Measurements from ENCODE around the gene MORN1. TPM values are rescaled to one million over a fixed set of nuclear protein-coding genes. Genes with fewer than 3 reads are reported as not detected.

The MORN1 gene
- polyA plus RNA-seq, 1 donor (not counting 4 experiments of a cell fraction or from before 2014, with no cell fraction given): 2.1 TPM

- Histone ChIP-seq H3K4me2 (ENCODE audit: control insufficient read depth, extremely low read depth, insufficient read depth, low read depth, low read length) (no peak overlapping the region), H3K27me3 (ENCODE audit: control insufficient read depth, extremely low read depth, insufficient read depth, low read length) (no peaks in the 10 kb centered on the region), H3K9ac (ENCODE audit: control insufficient read depth, extremely low read depth, insufficient read depth, low read length) (no peak overlapping the region), H3K36me3 (ENCODE audit: control insufficient read depth in 2 of 2, extremely low read depth in 1 of 2, insufficient read depth in 2 of 2, low read length in 2 of 2) (no peaks in the 10 kb centered on the region), H3K9me1 (ENCODE audit: control insufficient read depth, extremely low read depth, insufficient read depth, low read length) (no peaks in the 10 kb centered on the region), H3K79me2 (ENCODE audit: control insufficient read depth, insufficient read depth, low read length) (no peaks in the 10 kb centered on the region), H4K20me1 (ENCODE audit: control insufficient read depth, extremely low read depth, insufficient read depth, low read length) (no peaks in the 10 kb centered on the region), H3K9me3 (ENCODE audit: control insufficient read depth, low read depth, low read length) (no peaks in the 10 kb centered on the region), H3K27ac (ENCODE audit: control insufficient read depth, insufficient read depth, low read length) (no peak overlapping the region), H2AFZ (ENCODE audit: control insufficient read depth, low read length) (no peak overlapping the region), H3K4me3 (ENCODE audit: control insufficient read depth in 2 of 3, extremely low read depth in 1 of 3, insufficient read depth in 2 of 3, low read depth in 1 of 3, low read length in 3 of 3) (no peak overlapping the region), H3K4me1 (ENCODE audit: control insufficient read depth, extremely low read depth, insufficient read depth, low read length) (peaks cover 8% of the 10 kb centered on the region)
- FAIRE-seq (no peak), DNase-seq (ENCODE audit: low read depth, low spot score) (no peak)
- dilution Hi-C loops (cut with MboI; ENCODE audit: extremely low pct_ligation_motif_present, low sequenced_read_pairs): no loop called here
- TF ChIP-seq EZH2 (IDR thresholded peaks at IDR 0.05; ENCODE audit: low read length): no peak
- TF ChIP-seq, protein P1, sequence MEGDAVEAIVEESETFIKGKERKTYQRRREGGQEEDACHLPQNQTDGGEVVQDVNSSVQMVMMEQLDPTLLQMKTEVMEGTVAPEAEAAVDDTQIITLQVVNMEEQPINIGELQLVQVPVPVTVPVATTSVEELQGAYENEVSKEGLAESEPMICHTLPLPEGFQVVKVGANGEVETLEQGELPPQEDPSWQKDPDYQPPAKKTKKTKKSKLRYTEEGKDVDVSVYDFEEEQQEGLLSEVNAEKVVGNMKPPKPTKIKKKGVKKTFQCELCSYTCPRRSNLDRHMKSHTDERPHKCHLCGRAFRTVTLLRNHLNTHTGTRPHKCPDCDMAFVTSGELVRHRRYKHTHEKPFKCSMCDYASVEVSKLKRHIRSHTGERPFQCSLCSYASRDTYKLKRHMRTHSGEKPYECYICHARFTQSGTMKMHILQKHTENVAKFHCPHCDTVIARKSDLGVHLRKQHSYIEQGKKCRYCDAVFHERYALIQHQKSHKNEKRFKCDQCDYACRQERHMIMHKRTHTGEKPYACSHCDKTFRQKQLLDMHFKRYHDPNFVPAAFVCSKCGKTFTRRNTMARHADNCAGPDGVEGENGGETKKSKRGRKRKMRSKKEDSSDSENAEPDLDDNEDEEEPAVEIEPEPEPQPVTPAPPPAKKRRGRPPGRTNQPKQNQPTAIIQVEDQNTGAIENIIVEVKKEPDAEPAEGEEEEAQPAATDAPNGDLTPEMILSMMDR (optimal IDR thresholded peaks at IDR 0.05 in 1 of 3, IDR thresholded peaks at IDR 0.05 in 1 of 3, conservative IDR thresholded peaks at IDR 0.05 in 1 of 3; ENCODE audit: extremely low read depth in 1 of 3, insufficient read depth in 2 of 3, low read length in 3 of 3): no peak
Observed at GRCh38 chr1:2342384-2343022, 48.9 kb downstream of the MORN1 start.

DNA sequence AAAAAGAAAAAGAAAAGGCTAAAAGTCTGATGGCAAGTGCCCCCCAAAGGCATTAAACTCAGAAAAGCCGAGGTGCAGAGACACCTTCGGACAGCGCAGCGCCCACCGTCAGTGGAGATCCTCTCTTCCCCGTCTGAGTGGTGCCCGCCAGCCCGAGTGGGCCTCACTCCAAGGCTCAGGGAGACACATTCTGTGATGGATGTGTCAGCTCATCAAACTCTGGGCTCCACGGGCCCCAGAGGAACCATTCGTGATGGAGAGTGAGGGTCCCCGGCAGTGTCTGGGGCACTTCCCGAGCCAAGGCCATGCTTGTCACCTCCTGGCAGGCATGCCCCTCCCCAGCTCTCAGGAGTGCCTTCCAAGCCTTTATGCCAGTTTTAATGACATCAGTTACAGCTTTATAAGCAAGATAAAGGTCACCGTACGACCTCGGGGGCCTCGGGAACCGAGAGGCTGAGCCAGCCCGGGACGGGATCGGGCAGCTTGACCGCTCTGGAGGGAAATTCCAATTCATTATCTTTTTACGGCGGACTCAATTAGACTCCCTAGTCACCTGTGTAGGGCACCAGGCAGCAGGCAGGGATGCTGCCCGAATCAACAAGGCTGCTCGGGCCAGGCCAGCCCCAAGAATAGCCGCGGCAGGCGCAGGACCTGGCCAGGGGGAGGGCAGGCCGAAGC, 49.5 kb downstream of the MORN1 start:
- Histone ChIP-seq H3K9ac (ENCODE audit: control insufficient read depth, extremely low read depth, insufficient read depth, low read length) (no peak overlapping the region), H3K4me1 (ENCODE audit: control insufficient read depth, extremely low read depth, insufficient read depth, low read length) (peaks cover 8% of the 10 kb centered on the region), H3K4me3 (ENCODE audit: control insufficient read depth in 2 of 3, extremely low read depth in 1 of 3, insufficient read depth in 2 of 3, low read depth in 1 of 3, low read length in 3 of 3) (no peak overlapping the region), H4K20me1 (ENCODE audit: control insufficient read depth, extremely low read depth, insufficient read depth, low read length) (no peaks in the 10 kb centered on the region), H3K9me3 (ENCODE audit: control insufficient read depth, low read depth, low read length) (no peaks in the 10 kb centered on the region), H3K27ac (ENCODE audit: control insufficient read depth, insufficient read depth, low read length) (no peak overlapping the region), H3K4me2 (ENCODE audit: control insufficient read depth, extremely low read depth, insufficient read depth, low read depth, low read length) (no peak overlapping the region), H3K79me2 (ENCODE audit: control insufficient read depth, insufficient read depth, low read length) (no peaks in the 10 kb centered on the region), H3K9me1 (ENCODE audit: control insufficient read depth, extremely low read depth, insufficient read depth, low read length) (no peaks in the 10 kb centered on the region), H2AFZ (ENCODE audit: control insufficient read depth, low read length) (no peak overlapping the region), H3K36me3 (ENCODE audit: control insufficient read depth in 2 of 2, extremely low read depth in 1 of 2, insufficient read depth in 2 of 2, low read length in 2 of 2) (no peaks in the 10 kb centered on the region), H3K27me3 (ENCODE audit: control insufficient read depth, extremely low read depth, insufficient read depth, low read length) (no peaks in the 10 kb centered on the region)
- FAIRE-seq: no peak
- dilution Hi-C loops (cut with MboI; ENCODE audit: extremely low pct_ligation_motif_present, low sequenced_read_pairs): no loop called here
- no peak for DNase-seq (ENCODE audit: low read depth, low spot score)
- TF ChIP-seq, protein P1 (optimal IDR thresholded peaks at IDR 0.05 in 1 of 3, IDR thresholded peaks at IDR 0.05 in 1 of 3, conservative IDR thresholded peaks at IDR 0.05 in 1 of 3; ENCODE audit: extremely low read depth in 1 of 3, insufficient read depth in 2 of 3, low read length in 3 of 3): no peak
- TF ChIP-seq EZH2 (IDR thresholded peaks at IDR 0.05; ENCODE audit: low read length): no peak
